ENCODE measurements around the gene SNX5. TPM values are rescaled to one million over a fixed set of nuclear protein-coding genes. Genes with fewer than 3 reads are reported as not detected.

SNX5 gene
- total RNA-seq, 2 donors from 2014 or later = 48.3 to 84.8 TPM

- TF ChIP-seq, protein P1, sequence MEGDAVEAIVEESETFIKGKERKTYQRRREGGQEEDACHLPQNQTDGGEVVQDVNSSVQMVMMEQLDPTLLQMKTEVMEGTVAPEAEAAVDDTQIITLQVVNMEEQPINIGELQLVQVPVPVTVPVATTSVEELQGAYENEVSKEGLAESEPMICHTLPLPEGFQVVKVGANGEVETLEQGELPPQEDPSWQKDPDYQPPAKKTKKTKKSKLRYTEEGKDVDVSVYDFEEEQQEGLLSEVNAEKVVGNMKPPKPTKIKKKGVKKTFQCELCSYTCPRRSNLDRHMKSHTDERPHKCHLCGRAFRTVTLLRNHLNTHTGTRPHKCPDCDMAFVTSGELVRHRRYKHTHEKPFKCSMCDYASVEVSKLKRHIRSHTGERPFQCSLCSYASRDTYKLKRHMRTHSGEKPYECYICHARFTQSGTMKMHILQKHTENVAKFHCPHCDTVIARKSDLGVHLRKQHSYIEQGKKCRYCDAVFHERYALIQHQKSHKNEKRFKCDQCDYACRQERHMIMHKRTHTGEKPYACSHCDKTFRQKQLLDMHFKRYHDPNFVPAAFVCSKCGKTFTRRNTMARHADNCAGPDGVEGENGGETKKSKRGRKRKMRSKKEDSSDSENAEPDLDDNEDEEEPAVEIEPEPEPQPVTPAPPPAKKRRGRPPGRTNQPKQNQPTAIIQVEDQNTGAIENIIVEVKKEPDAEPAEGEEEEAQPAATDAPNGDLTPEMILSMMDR (IDR thresholded peaks at IDR 0.05) = no peak
- TF ChIP-seq POLR2A (IDR thresholded peaks at IDR 0.05) (no peak), POLR2AphosphoS5 (IDR thresholded peaks at IDR 0.05) (no peak)
- intact Hi-C loops (cut with DNase I) = no loop called here
- H3K36me3 ChIP-seq = no peaks in the 10 kb centered on the region
- peaks cover under 1% of the 10 kb centered on the region for H3K4me1 ChIP-seq (replicated peaks)
- H3K27me3 ChIP-seq (replicated peaks; ENCODE audit: insufficient read depth) = no peaks in the 10 kb centered on the region
- no peak overlapping the region for H3K27ac ChIP-seq
- no peaks in the 10 kb centered on the region for H3K9me3 ChIP-seq
- no peak for DNase-seq (ENCODE audit: low spot score)
- H3K4me3 ChIP-seq = no peak overlapping the region
- 10% methylated on average over 1 of the region's 1 CpG for WGBS
Observed at GRCh38 chr20:17921774-17922173, 46.8 kb downstream of the SNX5 start.

- H3K36me3 ChIP-seq = no peaks in the 10 kb centered on the region
- H3K4me3 ChIP-seq = no peak overlapping the region
- H3K27ac ChIP-seq = no peak overlapping the region
- TF ChIP-seq, protein P1 (IDR thresholded peaks at IDR 0.05) = no peak
- TF ChIP-seq POLR2AphosphoS5 (IDR thresholded peaks at IDR 0.05) = no peak
- TF ChIP-seq POLR2A (IDR thresholded peaks at IDR 0.05) = no peak
- DNase-seq (ENCODE audit: low spot score) = no peak
- WGBS = 97% methylated on average over 8 of the region's 8 CpGs
- no peaks in the 10 kb centered on the region for H3K9me3 ChIP-seq
- H3K27me3 ChIP-seq (replicated peaks; ENCODE audit: insufficient read depth) = no peaks in the 10 kb centered on the region
- intact Hi-C loops (cut with DNase I) = no loop called here
- H3K4me1 ChIP-seq (replicated peaks) = peaks cover 3% of the 10 kb centered on the region
Observed at GRCh38 chr20:17919149-17919548, 49.4 kb downstream of the SNX5 start.

DNA sequence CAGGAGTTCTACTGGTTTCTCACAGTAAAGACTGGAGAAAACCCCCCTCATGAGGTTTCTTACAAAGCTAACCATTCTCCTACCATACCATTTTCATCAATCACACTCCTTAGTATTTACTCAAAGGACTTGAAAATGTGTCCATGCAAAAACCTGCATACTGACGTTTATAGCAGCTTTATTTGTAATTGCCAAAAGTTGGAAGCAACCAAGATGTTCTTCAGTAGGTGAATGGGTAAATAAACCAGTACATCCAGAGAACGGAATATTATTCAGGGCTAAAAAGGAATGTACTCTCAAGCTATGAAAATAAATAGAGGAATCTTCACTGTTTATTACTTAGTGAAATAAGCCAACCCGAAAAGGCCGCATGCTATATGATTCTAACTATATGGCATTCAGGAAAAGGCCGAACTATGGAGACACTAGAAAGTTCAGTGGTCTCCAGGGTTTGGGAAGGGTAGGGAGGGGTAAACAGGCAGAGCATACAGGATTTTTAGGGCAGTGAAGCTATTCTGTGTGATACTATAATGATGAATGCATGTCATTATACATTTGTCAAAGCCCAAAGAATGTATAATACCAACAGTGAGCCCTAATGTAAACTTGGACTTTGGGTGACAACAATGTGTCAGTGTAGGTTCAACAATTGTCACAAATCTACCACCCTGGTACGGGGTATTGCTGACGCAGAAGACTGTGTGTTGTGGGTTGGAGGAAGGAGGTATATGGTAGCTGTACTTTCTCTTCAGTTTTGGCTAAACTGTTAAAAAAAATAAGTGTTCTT lies 50.6 kb downstream of the SNX5 start:
- no peak overlapping the region for H3K4me3 ChIP-seq
- H3K36me3 ChIP-seq = no peaks in the 10 kb centered on the region
- peaks cover 3% of the 10 kb centered on the region for H3K4me1 ChIP-seq (replicated peaks)
- no peaks in the 10 kb centered on the region for H3K9me3 ChIP-seq
- no peaks in the 10 kb centered on the region for H3K27me3 ChIP-seq (replicated peaks; ENCODE audit: insufficient read depth)
- peak overlapping the region in 1 of 2 donors; percentile 44 for H3K27ac ChIP-seq
- no peak for TF ChIP-seq POLR2A (IDR thresholded peaks at IDR 0.05)
- TF ChIP-seq POLR2AphosphoS5 (IDR thresholded peaks at IDR 0.05) = peak; percentile 82
- TF ChIP-seq, protein P1 (IDR thresholded peaks at IDR 0.05) = no peak
- intact Hi-C loops (cut with DNase I) = no loop called here
- DNase-seq (ENCODE audit: low spot score) = no peak
- 58% methylated on average over 7 of the region's 7 CpGs for WGBS

- no peak overlapping the region for H3K27ac ChIP-seq
- no peaks in the 10 kb centered on the region for H3K27me3 ChIP-seq (replicated peaks; ENCODE audit: insufficient read depth)
- H3K4me3 ChIP-seq = no peak overlapping the region
- TF ChIP-seq POLR2AphosphoS5 (IDR thresholded peaks at IDR 0.05) (no peak), POLR2A (IDR thresholded peaks at IDR 0.05) (no peak)
- TF ChIP-seq, protein P1 (IDR thresholded peaks at IDR 0.05) = no peak
- H3K36me3 ChIP-seq = no peaks in the 10 kb centered on the region
- intact Hi-C loops (cut with DNase I) = no loop called here
- WGBS = 59% methylated on average over 3 of the region's 3 CpGs
- no peak for DNase-seq (ENCODE audit: low spot score)
- no peaks in the 10 kb centered on the region for H3K9me3 ChIP-seq
- H3K4me1 ChIP-seq (replicated peaks) = peaks cover 3% of the 10 kb centered on the region
Observed at GRCh38 chr20:17916433-17916891, 52.1 kb downstream of the SNX5 start.

DNA sequence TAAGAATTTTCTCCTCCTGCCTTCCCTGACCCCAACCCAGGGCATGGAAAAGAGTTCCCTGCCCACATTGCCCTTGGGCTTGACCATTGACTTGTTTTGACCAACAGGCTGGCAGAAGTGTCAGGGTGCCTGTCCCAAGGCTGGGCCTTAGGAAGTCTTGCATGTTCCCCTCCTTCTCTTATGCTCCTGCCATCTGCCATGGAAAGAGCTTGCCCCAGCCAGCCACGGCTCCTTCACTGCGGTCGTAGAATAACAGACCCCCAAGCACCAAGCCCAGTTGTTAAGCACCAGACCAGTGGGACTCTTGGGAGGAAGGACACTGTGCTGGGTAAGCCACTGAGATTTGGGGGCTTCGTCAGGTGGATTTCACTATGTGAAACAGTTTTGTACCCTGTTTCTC lies 53.6 kb downstream of the SNX5 start:
- TF ChIP-seq, protein P1 (IDR thresholded peaks at IDR 0.05) = no peak
- TF ChIP-seq POLR2AphosphoS5 (IDR thresholded peaks at IDR 0.05) = no peak
- TF ChIP-seq POLR2A (IDR thresholded peaks at IDR 0.05) = no peak
- no peak overlapping the region for H3K27ac ChIP-seq
- H3K4me1 ChIP-seq (replicated peaks) = peaks cover 3% of the 10 kb centered on the region
- H3K36me3 ChIP-seq = no peaks in the 10 kb centered on the region
- H3K27me3 ChIP-seq (replicated peaks; ENCODE audit: insufficient read depth) = no peaks in the 10 kb centered on the region
- intact Hi-C loops (cut with DNase I) = no loop called here
- no peak for DNase-seq (ENCODE audit: low spot score)
- 80% methylated on average over 4 of the region's 4 CpGs for WGBS
- H3K9me3 ChIP-seq = no peaks in the 10 kb centered on the region
- H3K4me3 ChIP-seq = no peak overlapping the region

All from prostate gland (tissue), 2 donors.